HG03378 (cell line): ENCODE data around the gene CD74.
"Not testable (repeated sequence)": the region's sequence is repeated elsewhere in the genome, so short reads cannot be mapped to it uniquely, and the experiment has no call there.

Source experiments
- ATAC-seq: cut with Tn5 transposase; IDR thresholded peaks from one replicate; pipeline ENCODE4 v1.9.1; 2021; ENCODE audit warnings: mild to moderate bottlenecking, moderate library complexity; ENCODE audit not compliant: unreplicated experiment

CD74 gene

GRCh38 chr5:150441813-150442698, 29.3 kb upstream of the CD74 start:
- no peak for ATAC-seq

- no peak for ATAC-seq
These were observed 28.5 kb upstream of the CD74 start for GRCh38 chr5:150440948-150441812.

- no peak for ATAC-seq
These were observed 26.3 kb upstream of the CD74 start for GRCh38 chr5:150438873-150439546.

- ATAC-seq: peak; percentile 92
These were observed 23.5 kb upstream of the CD74 start for GRCh38 chr5:150436141-150436680.

- ATAC-seq: no peak
These were observed 21.8 kb upstream of the CD74 start for GRCh38 chr5:150434464-150434863.

GRCh38 chr5:150431574-150431973, 18.9 kb upstream of the CD74 start:
- no peak for ATAC-seq

GRCh38 chr5:150431048-150431447, 18.3 kb upstream of the CD74 start:
- no peak for ATAC-seq

- peak; percentile 67 for ATAC-seq
These were observed 16.7 kb upstream of the CD74 start for GRCh38 chr5:150429410-150429873.

- no peak for ATAC-seq
These were observed 16.3 kb upstream of the CD74 start for GRCh38 chr5:150428978-150429377.

GRCh38 chr5:150428106-150428876, 15.6 kb upstream of the CD74 start:
- no peak for ATAC-seq

- not testable (repeated sequence) for ATAC-seq
These were observed 13.5 kb upstream of the CD74 start for GRCh38 chr5:150426165-150426564.

- no peak for ATAC-seq
These were observed 10.0 kb upstream of the CD74 start for GRCh38 chr5:150422758-150423157.

GRCh38 chr5:150422075-150422474, 9.4 kb upstream of the CD74 start:
- no peak for ATAC-seq

GRCh38 chr5:150419630-150420270, 7.0 kb upstream of the CD74 start:
- peak; percentile 63 for ATAC-seq

- not testable (repeated sequence) for ATAC-seq
These were observed 1.4 kb upstream of the CD74 start for GRCh38 chr5:150413902-150414790.

- no peak for ATAC-seq
These were observed 629 bp upstream of the CD74 start for GRCh38 chr5:150413176-150413901.

- ATAC-seq: peak; percentile 12
These were observed 1.3 kb downstream of the CD74 start for GRCh38 chr5:150411245-150411979.
